Smooth muscle cell (in vitro differentiated cells): ENCODE measurements around the gene LPIN3. TPM values are rescaled to one million over a fixed set of nuclear protein-coding genes. Genes with fewer than 3 reads are reported as not detected.
A peak's percentile ranks its signal among the peaks of the same experiment; 100 is the strongest.

Experiments used
- DNase-seq: peaks from one replicate; lab custom pipeline; 2025; ENCODE audit not compliant: unreplicated experiment; lab: John Stamatoyannopoulos, UW
- H2AFZ ChIP-seq: fragments of 200-600 bp; sonication (generic); 2 replicates; pipeline ENCODE4 v1.6.0; 2016; ENCODE audit warnings: antibody characterized with exemption, low read depth, mild to moderate bottlenecking
- H3F3A ChIP-seq: fragments of 200-600 bp; sonication (generic); 2 replicates; pipeline ENCODE4 v1.6.0; 2017; ENCODE audit warnings: antibody characterized with exemption, low read depth
- H3K27ac ChIP-seq: fragments of 200-600 bp; sonication (generic); 2 replicates; pipeline ENCODE4 v1.5.1; 2016; ENCODE audit warnings: low read depth, mild to moderate bottlenecking
- H3K27me3 ChIP-seq: fragments of 200-600 bp; sonication (generic); 2 replicates; pipeline ENCODE4 v1.6.1; 2016; ENCODE audit warnings: low read depth, mild to moderate bottlenecking
- H3K36me3 ChIP-seq: fragments of 200-600 bp; sonication (generic); 2 replicates; pipeline ENCODE4 v1.5.1; 2016; ENCODE audit warnings: low read depth
- H3K4me1 ChIP-seq: fragments of 200-600 bp; sonication (generic); 2 replicates; pipeline ENCODE4 v1.5.1; 2016; ENCODE audit warnings: low read depth
- H3K4me2 ChIP-seq: fragments of 200-600 bp; sonication (generic); 2 replicates; pipeline ENCODE4 v1.6.0; 2016; ENCODE audit warnings: mild to moderate bottlenecking
- H3K4me3 ChIP-seq: fragments of 200-600 bp; sonication (generic); 2 replicates; pipeline ENCODE4 v1.5.1; 2016; ENCODE audit warnings: mild to moderate bottlenecking
- H3K79me2 ChIP-seq: fragments of 200-600 bp; sonication (generic); 2 replicates; pipeline ENCODE4 v1.6.0; 2016; ENCODE audit warnings: low read depth, mild to moderate bottlenecking
- H3K9ac ChIP-seq: fragments of 200-600 bp; sonication (generic); 2 replicates; pipeline ENCODE4 v1.6.0; 2016; ENCODE audit warnings: low read depth
- H3K9me3 ChIP-seq: fragments of 200-600 bp; sonication (generic); replicated peaks from 2 replicates; pipeline ENCODE4 v1.5.1; 2016; ENCODE audit warnings: low read depth
- H4K20me1 ChIP-seq: fragments of 200-600 bp; sonication (generic); 2 replicates; pipeline ENCODE4 v1.6.0; 2016; ENCODE audit warnings: low read depth
- CTCF ChIP-seq: fragments of 200-600 bp; sonication (generic); IDR thresholded peaks from 2 replicates; pipeline ENCODE4 v1.5.1; 2017; ENCODE audit warnings: borderline replicate concordance, mild to moderate bottlenecking, antibody characterized with exemption; ENCODE audit not compliant: insufficient read depth, poor library complexity, severe bottlenecking
- WGBS: methylation state at CpG from one replicate; pipeline ENCODE4 v1.1.7; 2016; ENCODE audit warnings: low lambda C conversion rate; 5-methylcytosine and 5-hydroxymethylcytosine counted together
- polyA plus RNA-seq: library from polyadenylated mRNA; unstranded; fragments of >200 nt; fragmentation: Nextera tagmentation; extraction: Ambion mirVana; gene quantifications from 2 replicates; pipeline ENCODE4 v1.2.1, GENCODE V29; 2016
- total RNA-seq: library from RNA; depleted of rRNA; stranded (reverse); fragments of >200 nt; gene quantifications from 2 replicates; pipeline ENCODE4 v1.2.3, GENCODE V29; 2014

Gene LPIN3
- total and polyA plus RNA-seq, 2 experiments from 2014 or later = 6.9 to 12.5 TPM

GRCh38 chr20:41329435-41330342, 10.9 kb upstream of the LPIN3 start:
- H3K9ac ChIP-seq = peak overlapping the region; percentile 61
- peak overlapping the region; percentile 94 for H3K27ac ChIP-seq
- no peak for TF ChIP-seq CTCF
- H3F3A ChIP-seq = peaks cover 19% of the 10 kb centered on the region
- H3K4me2 ChIP-seq = peak overlapping the region; percentile 60
- H4K20me1 ChIP-seq = no peaks in the 10 kb centered on the region
- no peaks in the 10 kb centered on the region for H3K27me3 ChIP-seq
- no peaks in the 10 kb centered on the region for H3K79me2 ChIP-seq
- no peaks in the 10 kb centered on the region for H3K9me3 ChIP-seq
- H2AFZ ChIP-seq = peak overlapping the region; percentile 20
- H3K36me3 ChIP-seq = no peaks in the 10 kb centered on the region
- peak; percentile 35 for DNase-seq
- H3K4me1 ChIP-seq = peaks cover 6% of the 10 kb centered on the region
- no peak overlapping the region for H3K4me3 ChIP-seq
- 21% methylated on average over 14 of the region's 14 CpGs for WGBS

- no peak for DNase-seq
- TF ChIP-seq CTCF = no peak
- Histone ChIP-seq H3K36me3 (no peaks in the 10 kb centered on the region), H3K27me3 (no peaks in the 10 kb centered on the region), H3K4me3 (no peak overlapping the region), H3K27ac (peak overlapping the region; percentile 94), H4K20me1 (no peaks in the 10 kb centered on the region), H2AFZ (no peak overlapping the region), H3K9ac (no peak overlapping the region), H3K79me2 (no peaks in the 10 kb centered on the region), H3K4me2 (peak overlapping the region; percentile 57), H3F3A (peaks cover 19% of the 10 kb centered on the region), H3K4me1 (peaks cover 6% of the 10 kb centered on the region), H3K9me3 (no peaks in the 10 kb centered on the region)
- 53% methylated on average over 5 of the region's 5 CpGs for WGBS
Observed at GRCh38 chr20:41330343-41330720, 10.3 kb upstream of the LPIN3 start.

GRCh38 chr20:41330941-41331340, 9.7 kb upstream of the LPIN3 start:
- 93% methylated on average over 1 of the region's 1 CpG for WGBS

More at GRCh38 chr20:41330941-41331340, 9.7 kb upstream of the LPIN3 start:
- no peak overlapping the region for H3K9ac ChIP-seq
- H3K36me3 ChIP-seq = no peaks in the 10 kb centered on the region
- DNase-seq = no peak
- H3K4me2 ChIP-seq = no peak overlapping the region
- no peak overlapping the region for H2AFZ ChIP-seq
- no peaks in the 10 kb centered on the region for H3K79me2 ChIP-seq
- no peaks in the 10 kb centered on the region for H3K9me3 ChIP-seq
- no peak for TF ChIP-seq CTCF
- peaks cover 19% of the 10 kb centered on the region for H3F3A ChIP-seq
- no peak overlapping the region for H3K27ac ChIP-seq
- peaks cover 6% of the 10 kb centered on the region for H3K4me1 ChIP-seq
- no peaks in the 10 kb centered on the region for H3K27me3 ChIP-seq
- H3K4me3 ChIP-seq = no peak overlapping the region
- no peaks in the 10 kb centered on the region for H4K20me1 ChIP-seq
